ENCODE data around the gene INHBB. TPM values are rescaled to one million over a fixed set of nuclear protein-coding genes. Genes with fewer than 3 reads are reported as not detected.

The INHBB gene
- total RNA-seq, 4 donors from 2014 or later: 12.3 to 27.5 (median 23.6) TPM

- TF ChIP-seq CTCF (IDR thresholded peaks at IDR 0.05) (no peak), POLR2A (IDR thresholded peaks at IDR 0.05) (no peak)
- Histone ChIP-seq H3K4me1 (peaks cover 3 to 13% of the 10 kb centered on the region in 2 donors), H3K27me3 (no peaks in the 10 kb centered on the region), H3K4me3 (replicated peaks in 1 of 3) (no peak overlapping the region), H3K36me3 (no peaks in the 10 kb centered on the region), H3K27ac (no peak overlapping the region), H3K9me3 (no peaks in the 10 kb centered on the region)
- DNase-seq: no peak
- 99 to 100% methylated on average over 5 to 7 of the region's 7 CpGs for WGBS, 2 donors
- intact Hi-C loops (cut with DNase I): no loop called here
Observed at GRCh38 chr2:120322329-120322728, 23.6 kb upstream of the INHBB start.

- DNase-seq: peak; percentile 10 to 19
- Histone ChIP-seq H3K27ac (no peak overlapping the region), H3K27me3 (no peaks in the 10 kb centered on the region), H3K4me1 (peaks cover 3 to 13% of the 10 kb centered on the region in 2 donors), H3K9me3 (no peaks in the 10 kb centered on the region), H3K36me3 (no peaks in the 10 kb centered on the region), H3K4me3 (replicated peaks in 1 of 3) (no peak overlapping the region)
- WGBS, 2 donors: 73 to 79% methylated on average over 10 of the region's 10 CpGs
- intact Hi-C loops (cut with DNase I): no loop called here
- TF ChIP-seq CTCF (IDR thresholded peaks at IDR 0.05): no peak
- TF ChIP-seq POLR2A (IDR thresholded peaks at IDR 0.05): no peak
Observed at GRCh38 chr2:120323214-120323613, 22.7 kb upstream of the INHBB start.

GRCh38 chr2:120323807-120324399 lies 22.0 kb upstream of the INHBB start:
- H3K9me3 ChIP-seq: no peaks in the 10 kb centered on the region
- WGBS, 2 donors: 87 to 89% methylated on average over 9 of the region's 10 CpGs
- peaks cover 3 to 9% of the 10 kb centered on the region in 2 donors for H3K4me1 ChIP-seq
- intact Hi-C loops (cut with DNase I): no loop called here
- H3K4me3 ChIP-seq (replicated peaks in 1 of 3): no peak overlapping the region
- DNase-seq: no peak
- no peaks in the 10 kb centered on the region for H3K36me3 ChIP-seq
- no peak overlapping the region for H3K27ac ChIP-seq
- no peak for TF ChIP-seq POLR2A (IDR thresholded peaks at IDR 0.05)
- no peak for TF ChIP-seq CTCF (IDR thresholded peaks at IDR 0.05)
- H3K27me3 ChIP-seq: no peaks in the 10 kb centered on the region

GRCh38 chr2:120324933-120325332 lies 21.0 kb upstream of the INHBB start:
- Histone ChIP-seq H3K4me3 (replicated peaks in 1 of 3) (no peak overlapping the region), H3K27me3 (no peaks in the 10 kb centered on the region), H3K36me3 (no peaks in the 10 kb centered on the region), H3K9me3 (no peaks in the 10 kb centered on the region), H3K27ac (no peak overlapping the region), H3K4me1 (no peaks in the 10 kb centered on the region)
- no peak for DNase-seq
- TF ChIP-seq CTCF (IDR thresholded peaks at IDR 0.05) (no peak), POLR2A (IDR thresholded peaks at IDR 0.05) (no peak)
- 90 to 100% methylated on average over 1 to 7 of the region's 7 CpGs for WGBS, 2 donors
- intact Hi-C loops (cut with DNase I): no loop called here

GRCh38 chr2:120326066-120326465 lies 19.9 kb upstream of the INHBB start:
- Histone ChIP-seq H3K9me3 (no peaks in the 10 kb centered on the region), H3K27ac (no peak overlapping the region), H3K27me3 (no peaks in the 10 kb centered on the region), H3K36me3 (no peaks in the 10 kb centered on the region), H3K4me1 (no peaks in the 10 kb centered on the region), H3K4me3 (replicated peaks in 1 of 3) (no peak overlapping the region)
- no peak for DNase-seq
- 86 to 91% methylated on average over 9 of the region's 9 CpGs for WGBS, 2 donors
- intact Hi-C loops (cut with DNase I): no loop called here
- TF ChIP-seq POLR2A (IDR thresholded peaks at IDR 0.05) (no peak), CTCF (IDR thresholded peaks at IDR 0.05) (no peak)

Data from thyroid gland (tissue), 4 donors.